ENCODE data around the gene ITGA1.

DNA sequence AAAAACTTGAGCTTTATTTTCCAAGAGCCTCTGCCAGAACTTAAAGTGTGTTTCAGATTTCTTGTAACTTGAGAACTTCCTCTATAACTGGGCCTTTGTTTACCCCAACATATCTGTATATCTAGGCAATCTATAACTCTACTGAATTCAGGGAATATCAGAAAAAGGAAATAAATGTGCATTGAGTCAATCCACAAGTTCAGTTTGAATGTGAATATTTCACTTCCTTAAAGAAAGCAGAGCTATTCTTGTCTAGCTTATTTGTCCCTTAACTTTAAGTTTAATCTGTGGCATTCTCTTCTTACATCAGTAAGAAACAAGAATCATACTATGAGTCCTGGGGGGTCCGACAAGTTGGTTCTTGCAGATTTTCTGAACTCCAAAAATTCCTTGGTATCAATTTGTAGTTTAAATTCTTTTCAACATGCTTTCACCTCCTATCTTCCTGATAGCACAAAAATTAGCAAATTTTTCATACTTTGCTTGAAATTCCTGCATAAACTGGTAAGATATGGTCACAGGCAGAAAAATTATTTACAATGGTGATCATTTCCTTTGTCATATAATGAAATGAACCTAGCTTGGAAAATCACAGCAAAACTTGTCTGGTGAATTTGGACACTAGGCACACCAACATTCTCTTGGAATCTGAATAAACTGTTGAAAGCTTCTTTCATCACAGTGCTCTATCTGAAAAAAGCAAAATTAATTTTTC lies 19.8 kb upstream of the ITGA1 start:
- TF ChIP-seq, protein P1, sequence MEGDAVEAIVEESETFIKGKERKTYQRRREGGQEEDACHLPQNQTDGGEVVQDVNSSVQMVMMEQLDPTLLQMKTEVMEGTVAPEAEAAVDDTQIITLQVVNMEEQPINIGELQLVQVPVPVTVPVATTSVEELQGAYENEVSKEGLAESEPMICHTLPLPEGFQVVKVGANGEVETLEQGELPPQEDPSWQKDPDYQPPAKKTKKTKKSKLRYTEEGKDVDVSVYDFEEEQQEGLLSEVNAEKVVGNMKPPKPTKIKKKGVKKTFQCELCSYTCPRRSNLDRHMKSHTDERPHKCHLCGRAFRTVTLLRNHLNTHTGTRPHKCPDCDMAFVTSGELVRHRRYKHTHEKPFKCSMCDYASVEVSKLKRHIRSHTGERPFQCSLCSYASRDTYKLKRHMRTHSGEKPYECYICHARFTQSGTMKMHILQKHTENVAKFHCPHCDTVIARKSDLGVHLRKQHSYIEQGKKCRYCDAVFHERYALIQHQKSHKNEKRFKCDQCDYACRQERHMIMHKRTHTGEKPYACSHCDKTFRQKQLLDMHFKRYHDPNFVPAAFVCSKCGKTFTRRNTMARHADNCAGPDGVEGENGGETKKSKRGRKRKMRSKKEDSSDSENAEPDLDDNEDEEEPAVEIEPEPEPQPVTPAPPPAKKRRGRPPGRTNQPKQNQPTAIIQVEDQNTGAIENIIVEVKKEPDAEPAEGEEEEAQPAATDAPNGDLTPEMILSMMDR (IDR thresholded peaks at IDR 0.05) = no peak
- no peak for TF ChIP-seq POLR2A (IDR thresholded peaks at IDR 0.05)
